HepG2 (cell line): ENCODE data around the gene SLCO3A1. TPM values are rescaled to one million over a fixed set of nuclear protein-coding genes. Genes with fewer than 3 reads are reported as not detected.

ENCODE experiments used
- ATAC-seq: fragments of 200-7000 bp; cut with Tn5 transposase; 3 replicates; pipeline ENCODE4 v1.9.1; 2020; ENCODE audit warnings: mild to moderate bottlenecking, moderate library complexity
- BruUV-seq: library from RNA; stranded (reverse); fragments of 400-500 nt; replicated peaks from 2 replicates; lab custom pipeline; 2021; lab: Mats Ljungman, UMichigan
- CTCF ChIA-PET: fragments of 300-600 bp; formaldehyde crosslinking; extraction: SDS; loops from one replicate; lab custom pipeline; 2021; ENCODE audit warnings: low total read pairs, inconsistent platforms, low intra/inter-chr PET ratio; lab: Yijun Ruan, JAX
- POLR2A ChIA-PET: fragments of 350-600 bp; sonication (Branson Sonifier 250); formaldehyde crosslinking; loops from one replicate; lab custom pipeline; 2020; ENCODE audit warnings: antibody characterized with exemption, inconsistent platforms; lab: Yijun Ruan, JAX
- DNase-seq: peaks from one replicate; pipeline ENCODE4 v3.0.0-alpha.2; 2015; ENCODE audit warnings: low spot score
- FAIRE-seq: peaks from 3 replicates; lab custom pipeline; 2011; peaks lifted over from hg19 to GRCh38; lab: Jason Lieb, UNC
- H2AFZ ChIP-seq: one replicate; pipeline ENCODE4 v1.6.1; 2011; ENCODE audit warnings: low read length, inconsistent platforms
- H3K27ac ChIP-seq: fragments of 300-600 bp; 3 replicates; pipeline ENCODE4 v1.8.0; 2011; ENCODE audit warnings: mixed run types, mild to moderate bottlenecking, mixed read lengths, low read length, inconsistent platforms; ENCODE audit not compliant: insufficient read depth; ENCODE audit errors: extremely low read length
- H3K27me3 ChIP-seq, 2 experiments: fragments of 200-600 bp in 1 of 2; 2 replicates in 1 of 2; 3 replicates in 1 of 2; pipeline versions ENCODE4 v1.6.0 to v1.8.0; 2011; ENCODE audit warnings: low read length in 2 of 2, mild to moderate bottlenecking in 2 of 2, moderate library complexity in 2 of 2, inconsistent platforms in 1 of 2; ENCODE audit not compliant: insufficient read depth in 2 of 2, control insufficient read depth in 1 of 2
- H3K36me3 ChIP-seq, 2 experiments: fragments of 200-600 bp in 1 of 2; replicated peaks in 1 of 2; 2 replicates in 1 of 2; 3 replicates in 1 of 2; pipeline versions ENCODE4 v1.5.1 to v1.8.0; 2011; ENCODE audit warnings: low read length in 2 of 2, inconsistent platforms in 1 of 2; ENCODE audit not compliant: insufficient read depth in 2 of 2, control insufficient read depth in 1 of 2
- H3K4me1 ChIP-seq: 2 replicates; pipeline ENCODE4 v1.5.1; 2012; ENCODE audit warnings: low read length, inconsistent platforms; ENCODE audit not compliant: insufficient read depth
- H3K4me2 ChIP-seq: 2 replicates; pipeline ENCODE4 v1.6.0; 2011; ENCODE audit warnings: low read depth, low read length, inconsistent platforms
- H3K4me3 ChIP-seq, 3 experiments: fragments of 200-600 bp in 1 of 3; sonication (generic), shearing (Covaris generic) in 1 of 3; replicated peaks in 1 of 3; 2 replicates each; pipeline ENCODE4 v1.5.1; 2011 to 2016; ENCODE audit warnings: low read length in 3 of 3, inconsistent platforms in 2 of 3, low read depth in 2 of 3, mild to moderate bottlenecking in 2 of 3, control low read depth in 1 of 3, mixed read lengths in 1 of 3; ENCODE audit not compliant: insufficient read depth in 1 of 3
- H3K79me2 ChIP-seq: one replicate; pipeline ENCODE4 v1.6.1; 2011; ENCODE audit warnings: low read length, inconsistent platforms; ENCODE audit not compliant: insufficient read depth
- H3K9ac ChIP-seq: 2 replicates; pipeline ENCODE4 v1.6.0; 2011; ENCODE audit warnings: mild to moderate bottlenecking, low read depth, low read length, inconsistent platforms; ENCODE audit not compliant: insufficient read depth
- H3K9me3 ChIP-seq: 2 replicates; pipeline ENCODE4 v1.5.1; 2012; ENCODE audit warnings: mild to moderate bottlenecking, low read length
- H4K20me1 ChIP-seq: 2 replicates; pipeline ENCODE4 v1.6.0; 2011; ENCODE audit warnings: inconsistent platforms, mild to moderate bottlenecking, low read length, moderate library complexity; ENCODE audit not compliant: insufficient read depth
- CBX1 ChIP-seq: IDR thresholded peaks from one replicate; pipeline ENCODE4 v1.6.1; 2016; ENCODE audit warnings: antibody characterized with exemption, low read depth
- HHEX ChIP-seq: IDR thresholded peaks from 2 replicates; pipeline ENCODE4 v1.6.1; 2016; ENCODE audit warnings: control low read depth
- NFE2 ChIP-seq: sonication (generic); formaldehyde crosslinking; IDR thresholded peaks from 2 replicates; pipeline ENCODE4 v1.4.0; 2020; ENCODE audit warnings: missing genetic modification reagents
- RBAK ChIP-seq: sonication (generic); formaldehyde crosslinking; IDR thresholded peaks from 2 replicates; pipeline ENCODE4 v1.5.1; 2020; ENCODE audit warnings: mild to moderate bottlenecking, missing genetic modification reagents
- SIN3B ChIP-seq: fragments of 150-350 bp; IDR thresholded peaks from 2 replicates; pipeline ENCODE4 v1.6.1; 2014; ENCODE audit warnings: low read length
- SUZ12 ChIP-seq: fragments of 150-350 bp; IDR thresholded peaks from 2 replicates; pipeline ENCODE4 v1.6.1; 2014; ENCODE audit warnings: low read depth, low read length
- ZNF232 ChIP-seq: sonication (generic); formaldehyde crosslinking; IDR thresholded peaks from 2 replicates; pipeline ENCODE4 v1.4.0; 2020; ENCODE audit warnings: missing genetic modification reagents, borderline replicate concordance
- ZNF543 ChIP-seq: sonication (generic); formaldehyde crosslinking; IDR thresholded peaks from 2 replicates; pipeline ENCODE4 v1.4.0; 2020; ENCODE audit warnings: mild to moderate bottlenecking, missing genetic modification reagents
- ZNF550 ChIP-seq: sonication (generic); formaldehyde crosslinking; IDR thresholded peaks from 2 replicates; pipeline ENCODE4 v1.4.0; 2020; ENCODE audit warnings: mild to moderate bottlenecking, missing genetic modification reagents, borderline replicate concordance
- ZNF615 ChIP-seq: sonication (generic); formaldehyde crosslinking; IDR thresholded peaks from 2 replicates; pipeline ENCODE4 v1.5.0; 2020; ENCODE audit warnings: mild to moderate bottlenecking, missing genetic modification reagents, borderline replicate concordance
- ZNF777 ChIP-seq: sonication (generic); formaldehyde crosslinking; IDR thresholded peaks from 2 replicates; pipeline ENCODE4 v1.4.0; 2020; ENCODE audit warnings: missing genetic modification reagents
- ZNF83 ChIP-seq: sonication (generic); formaldehyde crosslinking; IDR thresholded peaks from 2 replicates; pipeline ENCODE4 v1.4.0; 2020; ENCODE audit warnings: missing genetic modification reagents, mild to moderate bottlenecking, borderline replicate concordance
- WGBS: methylation state at CpG from one replicate; pipeline ENCODE4 v1.1.6; 2017; ENCODE audit warnings: low lambda C conversion rate; 5-methylcytosine and 5-hydroxymethylcytosine counted together
- in situ Hi-C: cut with HindIII; loops from 2 replicates; pipeline ENCODE4 v1.10.0; 2017; ENCODE audit warnings: low pct_unique_long_range_greater_than_20kb; ENCODE audit not compliant: extremely low pct_ligation_motif_present
- intact Hi-C: fragments of 100-400 bp; cut with micrococcal nuclease; formaldehyde crosslinking; loops from one replicate; pipeline ENCODE4 v1.10.0; 2022; ENCODE audit not compliant: unreplicated experiment
- polyA plus RNA-seq, 8 experiments: library from polyadenylated mRNA; depleted of rRNA in 3 of 8; stranded (reverse) in 7 of 8; unstranded in 1 of 8; fragments of >200 nt; fragmentation: Illumina TruSeq in 4 of 8; extraction: Trizol in 4 of 8; gene quantifications; 2 replicates each; pipeline versions ENCODE4 v1.2.1 to v1.2.3, GENCODE V29; 2011 to 2016; ENCODE audit warnings: low read depth in 4 of 8, missing spikeins in 1 of 8, mixed read lengths in 1 of 8; ENCODE audit not compliant: insufficient read depth in 1 of 8
- total RNA-seq, 5 experiments: library from RNA; depleted of rRNA; stranded (reverse); fragments of >200 nt; fragmentation: Illumina TruSeq; extraction: Trizol; gene quantifications; 2 replicates each; pipeline ENCODE4 v1.2.3, GENCODE V29; 2016; ENCODE audit warnings: low read depth in 1 of 5
- TF ChIP-seq, protein P1 (sequence below): IDR thresholded peaks from 2 replicates; pipeline ENCODE4 v1.6.1; 2016; ENCODE audit warnings: control low read depth

Gene SLCO3A1
- total and polyA plus RNA-seq, 2 of the 13 experiments (the other 11 are each of a cell fraction or from before 2014, with no cell fraction given): 0.02 TPM; not detected in 1

DNA sequence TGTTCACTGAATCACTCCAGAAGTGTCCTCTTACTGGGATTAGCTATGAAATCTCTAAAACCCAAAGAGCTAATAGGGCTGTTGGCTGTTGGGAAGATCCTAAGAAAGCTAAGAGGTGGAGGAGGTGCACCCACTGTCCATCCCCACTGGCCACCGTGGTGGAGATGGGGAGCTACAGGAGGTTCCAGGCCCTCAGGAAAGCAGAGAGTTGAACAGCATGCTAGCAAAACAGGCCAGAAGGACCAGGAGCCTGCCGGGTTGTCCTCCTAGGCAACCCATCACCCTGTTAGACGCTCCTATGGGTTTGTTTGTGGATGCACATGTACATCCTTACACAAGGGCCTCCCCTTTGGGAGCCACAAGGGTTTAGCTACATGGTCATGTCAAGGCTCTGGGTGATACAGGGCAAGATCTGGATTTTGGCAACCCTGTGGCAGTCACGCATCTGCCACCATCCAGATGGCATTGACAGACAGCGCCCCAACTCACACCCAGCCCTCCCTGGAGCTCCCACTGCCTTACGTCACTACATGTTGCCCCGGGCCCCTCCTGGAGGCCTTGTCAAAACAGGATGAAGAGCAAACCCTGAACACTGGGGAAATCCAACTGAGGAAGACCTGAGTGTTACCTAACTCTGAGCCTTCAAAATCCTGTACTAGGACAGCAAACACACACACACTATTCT is 208.1 kb downstream of the SLCO3A1 start (continued):
- TF ChIP-seq ZNF777: no peak
- TF ChIP-seq NFE2: no peak
- TF ChIP-seq ZNF232 (CRISPR knock-in tag): no peak
- TF ChIP-seq ZNF83 (CRISPR knock-in tag): no peak
- no peak for TF ChIP-seq ZNF550 (CRISPR knock-in tag)

DNA sequence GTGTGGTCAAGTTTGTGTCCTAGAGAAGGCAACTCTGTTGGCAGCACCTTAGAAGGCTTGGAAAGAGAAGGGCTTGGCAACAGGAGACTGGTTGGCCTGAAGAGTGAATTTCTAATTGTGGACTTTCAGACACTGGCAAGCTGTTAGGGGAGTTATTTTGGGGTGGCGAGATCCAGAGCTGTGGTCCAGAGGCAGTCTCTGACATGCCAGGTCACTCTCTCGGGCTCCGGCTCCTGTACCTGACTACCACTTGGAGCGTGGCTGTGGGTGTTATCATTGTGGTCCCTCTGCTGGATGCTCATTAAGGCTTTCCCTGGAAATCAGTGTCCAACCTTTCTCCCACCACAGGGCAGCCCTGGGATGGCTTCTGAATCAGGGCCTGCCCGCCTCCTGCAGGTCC is 209.0 kb downstream of the SLCO3A1 start:
- Histone ChIP-seq H3K36me3 (no peaks in the 10 kb centered on the region), H3K4me1 (no peaks in the 10 kb centered on the region), H3K9me3 (no peaks in the 10 kb centered on the region), H2AFZ (no peak overlapping the region), H3K27ac (no peak overlapping the region), H3K27me3 (peaks cover 0 to 3% of the 10 kb centered on the region in 2 experiments; a peak in 1 of 5 replicates), H3K9ac (no peak overlapping the region), H3K4me3 (no peak overlapping the region), H3K79me2 (no peaks in the 10 kb centered on the region), H3K4me2 (no peak overlapping the region), H4K20me1 (no peaks in the 10 kb centered on the region)
- TF ChIP-seq RBAK (CRISPR knock-in tag) (no peak), CBX1 (no peak)
- FAIRE-seq: no peak
- peak; percentile 36; the same call in 1 of the 3 replicates for ATAC-seq
- intact Hi-C loops: no loop called here
- ChIA-PET POLR2A (no interaction called here), CTCF (no interaction called here)
- in situ Hi-C loops: no loop called here
- whole genome bisulfite sequencing: 20% methylated on average over 1 of the region's 5 CpGs
- no peak for DNase-seq
- BruUV-seq: no TSS peak

DNA sequence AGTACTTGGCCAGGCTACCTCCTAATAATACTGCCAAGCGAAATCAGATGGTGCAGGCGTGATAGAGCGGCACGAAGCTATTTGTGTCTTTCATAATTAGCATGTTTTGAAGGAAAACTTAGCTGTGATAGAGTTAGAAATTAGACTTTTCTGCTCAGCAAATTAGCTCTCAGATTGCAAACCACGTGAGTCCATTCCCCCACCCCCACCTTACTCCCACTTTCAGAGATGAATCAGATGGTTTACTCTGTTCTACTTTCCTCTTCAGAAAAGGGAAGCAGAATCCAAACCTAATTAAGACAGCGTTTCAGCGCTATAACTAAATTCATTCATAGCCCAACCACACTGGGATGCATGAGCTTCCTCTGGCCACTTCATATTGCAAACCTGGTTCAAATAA is 214.6 kb downstream of the SLCO3A1 start:
- H3K27me3 ChIP-seq: peaks cover 0 to 7% of the 10 kb centered on the region in 2 experiments; a peak in 2 of 5 replicates

More for the DNA sequence above, 214.6 kb downstream of the SLCO3A1 start:
- Histone ChIP-seq H3K4me1 (no peaks in the 10 kb centered on the region), H3K36me3 (no peaks in the 10 kb centered on the region), H3K4me3 (no peak overlapping the region), H2AFZ (no peak overlapping the region), H3K27ac (no peak overlapping the region), H3K79me2 (no peaks in the 10 kb centered on the region), H4K20me1 (no peaks in the 10 kb centered on the region), H3K4me2 (no peak overlapping the region), H3K9me3 (no peaks in the 10 kb centered on the region), H3K9ac (no peak overlapping the region)
- TF ChIP-seq, protein P1, sequence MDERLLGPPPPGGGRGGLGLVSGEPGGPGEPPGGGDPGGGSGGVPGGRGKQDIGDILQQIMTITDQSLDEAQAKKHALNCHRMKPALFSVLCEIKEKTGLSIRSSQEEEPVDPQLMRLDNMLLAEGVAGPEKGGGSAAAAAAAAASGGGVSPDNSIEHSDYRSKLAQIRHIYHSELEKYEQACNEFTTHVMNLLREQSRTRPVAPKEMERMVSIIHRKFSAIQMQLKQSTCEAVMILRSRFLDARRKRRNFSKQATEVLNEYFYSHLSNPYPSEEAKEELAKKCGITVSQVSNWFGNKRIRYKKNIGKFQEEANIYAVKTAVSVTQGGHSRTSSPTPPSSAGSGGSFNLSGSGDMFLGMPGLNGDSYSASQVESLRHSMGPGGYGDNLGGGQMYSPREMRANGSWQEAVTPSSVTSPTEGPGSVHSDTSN (CRISPR knock-in tag): no peak
- TF ChIP-seq ZNF543 (CRISPR knock-in tag): no peak
- no peak for TF ChIP-seq SUZ12
- no peak for TF ChIP-seq HHEX (CRISPR knock-in tag)
- TF ChIP-seq SIN3B: no peak
- TF ChIP-seq ZNF615 (CRISPR knock-in tag): no peak
- ChIA-PET CTCF (no interaction called here), POLR2A (no interaction called here)
- FAIRE-seq: no peak
- WGBS: 29% methylated on average over 7 of the region's 7 CpGs
- ATAC-seq: no peak
- in situ Hi-C loops (no loop called here), intact Hi-C loops (no loop called here)
- no TSS peak for BruUV-seq
- DNase-seq: no peak
